Mesendoderm (in vitro differentiated cells): ENCODE measurements around the gene DAPL1.

ENCODE experiments used
- DNase-seq: peaks from one replicate; pipeline ENCODE4 v3.0.0; 2013
- H2AK5ac ChIP-seq: 2 replicates; pipeline ENCODE4 v1.6.1; 2013; ENCODE audit warnings: low read length, inconsistent platforms
- H2BK120ac ChIP-seq: 2 replicates; pipeline ENCODE4 v1.6.1; 2013; ENCODE audit warnings: low read depth, mild to moderate bottlenecking, low read length, moderate library complexity, mixed read lengths
- H2BK15ac ChIP-seq: replicated peaks from 2 replicates; pipeline ENCODE4 v1.6.1; 2013; ENCODE audit warnings: low read depth, mild to moderate bottlenecking, moderate library complexity
- H2BK5ac ChIP-seq: 2 replicates; pipeline ENCODE4 v1.6.1; 2013; ENCODE audit warnings: low read length, inconsistent platforms
- H3K18ac ChIP-seq: 2 replicates; pipeline ENCODE4 v1.6.1; 2013; ENCODE audit warnings: mild to moderate bottlenecking, low read length, mixed read lengths
- H3K23ac ChIP-seq: one replicate; pipeline ENCODE4 v1.6.1; 2013; ENCODE audit warnings: low read length
- H3K27ac ChIP-seq: 2 replicates; pipeline ENCODE4 v1.5.1; 2013; ENCODE audit warnings: low read depth, mild to moderate bottlenecking, inconsistent platforms, low read length, moderate library complexity
- H3K27me3 ChIP-seq: 2 replicates; pipeline ENCODE4 v1.6.1; 2013; ENCODE audit warnings: low read length, control low read depth, mild to moderate bottlenecking, inconsistent platforms; ENCODE audit not compliant: insufficient read depth, poor library complexity
- H3K36me3 ChIP-seq: 2 replicates; pipeline ENCODE4 v1.6.1; 2013; ENCODE audit warnings: low read length, inconsistent platforms; ENCODE audit not compliant: control insufficient read depth, insufficient read depth
- H3K4ac ChIP-seq: one replicate; pipeline ENCODE4 v1.6.1; 2013; ENCODE audit warnings: low read depth, mild to moderate bottlenecking, low read length, moderate library complexity
- H3K4me1 ChIP-seq: 2 replicates; pipeline ENCODE4 v1.6.1; 2013; ENCODE audit warnings: low read depth, low read length, inconsistent platforms; ENCODE audit not compliant: control insufficient read depth
- H3K4me2 ChIP-seq: 2 replicates; pipeline ENCODE4 v1.6.1; 2013; ENCODE audit warnings: low read length
- H3K4me3 ChIP-seq: 2 replicates; pipeline ENCODE4 v1.5.1; 2013; ENCODE audit warnings: mild to moderate bottlenecking, low read length
- H3K56ac ChIP-seq: one replicate; pipeline ENCODE4 v1.6.1; 2013; ENCODE audit warnings: low read length
- H3K79me1 ChIP-seq: 2 replicates; pipeline ENCODE4 v1.6.1; 2013; ENCODE audit warnings: low read length, inconsistent platforms
- H3K79me2 ChIP-seq: 2 replicates; pipeline ENCODE4 v1.6.1; 2013; ENCODE audit warnings: mild to moderate bottlenecking, low read length; ENCODE audit not compliant: control insufficient read depth, insufficient read depth
- H3K9ac ChIP-seq: 2 replicates; pipeline ENCODE4 v1.6.1; 2013; ENCODE audit warnings: low read length, inconsistent platforms
- H4K5ac ChIP-seq: one replicate; pipeline ENCODE4 v1.6.1; 2013; ENCODE audit warnings: low read length
- H4K8ac ChIP-seq: one replicate; pipeline ENCODE4 v1.6.1; 2013; ENCODE audit warnings: low read depth, mild to moderate bottlenecking, control low read depth, low read length, moderate library complexity
- WGBS: extraction: QIAGEN DNeasy Blood & Tissue Kit; methylation state at CpG from one replicate; pipeline ENCODE4 v1.1.7; 2013; ENCODE audit warnings: low lambda C conversion rate, missing lambda C conversion rate; ENCODE audit not compliant: insufficient coverage; ENCODE audit errors: extremely low coverage; 5-methylcytosine and 5-hydroxymethylcytosine counted together

Gene DAPL1

DNA sequence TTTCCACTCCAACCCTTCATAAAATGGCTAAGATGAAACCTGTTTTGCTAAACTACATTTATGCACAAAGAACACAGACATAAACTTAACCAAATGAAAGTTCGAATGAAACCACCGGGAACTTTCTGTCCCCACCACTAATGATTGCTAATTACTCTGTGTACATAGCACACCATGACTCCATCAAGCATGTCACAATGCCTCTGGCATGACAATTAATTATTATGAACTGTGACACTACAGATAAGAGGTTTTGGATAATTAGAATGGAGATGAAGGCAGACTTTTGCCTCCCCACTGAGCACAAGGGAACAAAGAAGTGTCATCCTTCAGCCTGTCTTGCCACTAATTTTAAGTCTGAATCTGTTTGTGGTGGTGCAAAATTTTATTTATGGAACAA, 1.5 kb downstream of the DAPL1 start:
- H4K5ac ChIP-seq: no peak overlapping the region
- no peak overlapping the region for H3K4me2 ChIP-seq
- H3K4ac ChIP-seq: no peak overlapping the region
- H3K56ac ChIP-seq: no peak overlapping the region
- H3K9ac ChIP-seq: no peak overlapping the region
- WGBS: no CpG with 5 or more reads among the region's 2 CpGs
- peaks cover 6% of the 10 kb centered on the region for H3K4me1 ChIP-seq
- DNase-seq: peak; percentile 30
- no peak overlapping the region for H2AK5ac ChIP-seq
- H2BK15ac ChIP-seq: no peak overlapping the region
- no peak overlapping the region for H3K23ac ChIP-seq
- no peaks in the 10 kb centered on the region for H3K36me3 ChIP-seq
- H3K18ac ChIP-seq: no peak overlapping the region
- H3K4me3 ChIP-seq: no peak overlapping the region
- H3K27ac ChIP-seq: no peak overlapping the region
- H3K79me2 ChIP-seq: no peaks in the 10 kb centered on the region
- no peaks in the 10 kb centered on the region for H3K27me3 ChIP-seq
- H3K79me1 ChIP-seq: no peaks in the 10 kb centered on the region
- H2BK5ac ChIP-seq: no peak overlapping the region
- H2BK120ac ChIP-seq: no peak overlapping the region
- H4K8ac ChIP-seq: no peak overlapping the region

DNA sequence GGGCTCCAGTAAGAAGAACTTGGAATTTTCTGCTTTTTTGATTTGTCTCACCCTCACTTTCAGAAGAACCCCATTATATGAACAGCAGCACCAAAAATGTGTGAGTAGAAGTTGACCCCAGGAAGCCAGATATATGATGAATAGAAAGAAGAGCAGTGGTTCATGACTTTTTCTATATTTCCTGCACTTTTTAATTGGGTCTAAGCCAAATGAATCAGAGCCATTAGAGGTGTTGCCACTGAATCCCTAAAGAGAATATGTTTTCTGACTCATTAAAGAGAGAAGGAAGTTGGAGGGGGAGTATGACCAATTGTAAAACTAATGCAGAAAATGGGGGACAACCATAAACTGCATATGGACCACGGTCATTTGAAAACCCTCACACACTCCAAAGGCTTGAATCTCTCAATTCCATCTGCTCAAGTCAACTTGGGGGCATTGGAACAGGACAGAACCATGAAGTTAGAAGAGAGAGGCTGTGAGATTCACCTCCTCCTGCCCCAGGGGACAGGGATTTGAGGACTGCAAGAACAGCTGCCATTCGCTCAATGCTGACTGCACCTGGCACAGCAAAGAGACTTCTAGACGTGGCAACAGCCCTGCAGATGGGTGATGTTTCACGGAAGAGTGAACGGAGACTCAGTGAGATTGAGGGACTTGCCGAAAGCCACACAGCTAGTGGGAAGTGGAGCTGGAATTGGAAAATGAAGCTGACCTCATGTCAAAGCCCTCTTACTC, 3.0 kb downstream of the DAPL1 start:
- DNase-seq: no peak
- Histone ChIP-seq H2AK5ac (no peak overlapping the region), H3K4me1 (peaks cover 6% of the 10 kb centered on the region), H3K79me2 (no peaks in the 10 kb centered on the region), H3K18ac (no peak overlapping the region), H3K27me3 (no peaks in the 10 kb centered on the region), H3K56ac (no peak overlapping the region), H3K4me2 (no peak overlapping the region), H2BK120ac (no peak overlapping the region), H3K79me1 (no peaks in the 10 kb centered on the region), H2BK5ac (no peak overlapping the region), H3K27ac (no peak overlapping the region), H3K36me3 (no peaks in the 10 kb centered on the region), H3K9ac (no peak overlapping the region), H3K23ac (no peak overlapping the region), H4K5ac (no peak overlapping the region), H3K4ac (no peak overlapping the region), H3K4me3 (no peak overlapping the region), H2BK15ac (no peak overlapping the region), H4K8ac (no peak overlapping the region)
- WGBS: no CpG with 5 or more reads among the region's 6 CpGs

- no peak for DNase-seq
- Histone ChIP-seq H4K8ac (no peak overlapping the region), H2AK5ac (no peak overlapping the region), H3K36me3 (no peaks in the 10 kb centered on the region), H2BK15ac (no peak overlapping the region), H3K4me1 (peaks cover 6% of the 10 kb centered on the region), H3K79me1 (no peaks in the 10 kb centered on the region), H3K27me3 (no peaks in the 10 kb centered on the region), H3K4me3 (no peak overlapping the region), H3K9ac (no peak overlapping the region), H4K5ac (no peak overlapping the region), H3K4me2 (no peak overlapping the region), H2BK120ac (no peak overlapping the region), H3K27ac (no peak overlapping the region), H3K23ac (no peak overlapping the region), H2BK5ac (no peak overlapping the region), H3K18ac (no peak overlapping the region), H3K56ac (no peak overlapping the region), H3K4ac (no peak overlapping the region), H3K79me2 (no peaks in the 10 kb centered on the region)
- no CpG with 5 or more reads among the region's 2 CpGs for WGBS
Observed at GRCh38 chr2:158799181-158799580, 4.1 kb downstream of the DAPL1 start.

DNA sequence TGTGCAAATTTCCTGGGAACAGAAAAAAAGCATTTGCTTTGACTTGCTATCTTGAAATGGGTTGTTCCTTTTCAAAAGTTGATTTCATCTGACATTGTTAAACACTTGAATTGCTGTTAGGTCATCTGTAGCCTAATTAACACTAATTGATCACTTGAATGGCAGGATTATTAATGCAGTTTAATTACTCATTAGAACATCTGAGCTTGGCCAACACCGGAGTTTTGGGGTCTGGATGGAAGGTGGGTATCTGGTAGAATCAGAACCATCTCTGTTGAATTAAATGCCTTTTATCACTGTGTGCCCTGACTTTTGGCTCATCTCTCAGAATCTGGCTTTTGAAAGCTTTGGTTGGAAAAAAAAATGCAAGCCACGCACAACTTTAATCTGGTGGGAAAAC, 8.4 kb downstream of the DAPL1 start:
- Histone ChIP-seq H3K23ac (no peak overlapping the region), H3K18ac (no peak overlapping the region), H3K4me1 (no peaks in the 10 kb centered on the region), H3K27ac (no peak overlapping the region), H3K36me3 (no peaks in the 10 kb centered on the region), H2BK15ac (no peak overlapping the region), H3K56ac (no peak overlapping the region), H2AK5ac (no peak overlapping the region), H4K8ac (no peak overlapping the region), H3K4me2 (no peak overlapping the region), H3K79me1 (no peaks in the 10 kb centered on the region), H2BK5ac (no peak overlapping the region), H4K5ac (no peak overlapping the region), H3K9ac (no peak overlapping the region), H3K27me3 (no peaks in the 10 kb centered on the region), H3K4me3 (no peak overlapping the region), H3K4ac (no peak overlapping the region), H3K79me2 (no peaks in the 10 kb centered on the region), H2BK120ac (no peak overlapping the region)
- no CpG with 5 or more reads among the region's 2 CpGs for WGBS
- DNase-seq: no peak

- no peak overlapping the region for H3K27ac ChIP-seq
- H3K18ac ChIP-seq: no peak overlapping the region
- no peak overlapping the region for H3K4me2 ChIP-seq
- DNase-seq: no peak
- H3K56ac ChIP-seq: no peak overlapping the region
- H2BK5ac ChIP-seq: no peak overlapping the region
- H3K9ac ChIP-seq: no peak overlapping the region
- no peak overlapping the region for H2BK15ac ChIP-seq
- H3K36me3 ChIP-seq: no peaks in the 10 kb centered on the region
- H2AK5ac ChIP-seq: no peak overlapping the region
- no peak overlapping the region for H3K4ac ChIP-seq
- no CpG with 5 or more reads among the region's 4 CpGs for whole genome bisulfite sequencing
- H2BK120ac ChIP-seq: no peak overlapping the region
- no peak overlapping the region for H3K23ac ChIP-seq
- no peak overlapping the region for H4K8ac ChIP-seq
- H3K79me2 ChIP-seq: no peaks in the 10 kb centered on the region
- H3K79me1 ChIP-seq: no peaks in the 10 kb centered on the region
- no peak overlapping the region for H4K5ac ChIP-seq
- no peak overlapping the region for H3K4me3 ChIP-seq
- H3K4me1 ChIP-seq: no peaks in the 10 kb centered on the region
- H3K27me3 ChIP-seq: no peaks in the 10 kb centered on the region
Observed at GRCh38 chr2:158805255-158805654, 10.1 kb downstream of the DAPL1 start.

DNA sequence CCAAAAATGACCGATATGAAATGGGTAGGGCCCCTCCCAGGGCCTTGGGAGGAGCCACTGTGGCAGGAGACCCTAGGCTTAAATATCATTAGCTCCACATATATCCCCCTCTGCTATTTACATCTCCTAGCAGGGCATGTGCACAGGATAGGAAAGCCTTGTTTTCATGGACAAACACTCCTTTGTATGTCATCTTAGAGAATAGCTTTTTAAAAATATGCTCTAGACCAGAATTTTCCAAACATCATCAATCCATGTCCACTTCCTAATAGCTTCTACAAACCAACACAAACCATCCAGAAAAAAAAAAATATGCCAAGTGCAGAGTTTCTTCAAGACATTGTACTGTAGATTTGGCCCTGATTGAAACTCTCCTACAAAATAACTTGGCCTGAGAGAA, 10.8 kb downstream of the DAPL1 start:
- Histone ChIP-seq H3K56ac (no peak overlapping the region), H4K5ac (no peak overlapping the region), H3K27ac (no peak overlapping the region), H3K79me2 (no peaks in the 10 kb centered on the region), H2BK120ac (no peak overlapping the region), H3K9ac (no peak overlapping the region), H2AK5ac (no peak overlapping the region), H3K23ac (no peak overlapping the region), H3K4me1 (no peaks in the 10 kb centered on the region), H3K4me3 (no peak overlapping the region), H3K4ac (no peak overlapping the region), H2BK5ac (no peak overlapping the region), H2BK15ac (no peak overlapping the region), H3K4me2 (no peak overlapping the region), H3K27me3 (no peaks in the 10 kb centered on the region), H3K79me1 (no peaks in the 10 kb centered on the region), H3K36me3 (no peaks in the 10 kb centered on the region), H4K8ac (no peak overlapping the region), H3K18ac (no peak overlapping the region)
- no peak for DNase-seq
- WGBS: no CpG with 5 or more reads among the region's 1 CpG
